Ovary (tissue), 9 donors: ENCODE measurements around the gene KIF26B. TPM values are rescaled to one million over a fixed set of nuclear protein-coding genes. Genes with fewer than 3 reads are reported as not detected.

Experiments used
- DNase-seq, 5 donors: peaks; one replicate each; pipeline ENCODE4 v3.0.0-alpha.2; 2019 to 2020
- H3K27ac ChIP-seq, 2 donors: fragments of 200-600 bp; one replicate each; pipeline versions ENCODE4 v1.5.1 to v1.8.0; 2019 to 2022
- H3K27me3 ChIP-seq: fragments of 200-600 bp; one replicate; pipeline ENCODE4 v1.8.0; 2022
- H3K36me3 ChIP-seq: fragments of 200-600 bp; sonication (generic); one replicate; pipeline ENCODE4 v1.5.1; 2019
- H3K4me1 ChIP-seq: one replicate; pipeline ENCODE4 v1.8.1; 2013; ENCODE audit warnings: mild to moderate bottlenecking, moderate library complexity; ENCODE audit not compliant: insufficient read depth
- H3K4me3 ChIP-seq: fragments of 200-600 bp; sonication (generic); one replicate; pipeline ENCODE4 v1.5.1; 2017
- H3K9me3 ChIP-seq, 2 donors: fragments of 200-600 bp in 1 of 2; sonication (generic) in 1 of 2; one replicate each; pipeline versions ENCODE4 v1.5.1 to v1.8.1; 2013 to 2019; ENCODE audit warnings: mild to moderate bottlenecking in 1 of 2, moderate library complexity in 1 of 2
- EP300 ChIP-seq: sonication (generic); formaldehyde crosslinking; IDR thresholded peaks from one replicate; pipeline ENCODE4 v1.6.1; 2017; ENCODE audit warnings: antibody characterized with exemption
- POLR2A ChIP-seq: fragments of 450-650 bp; IDR thresholded peaks from one replicate; pipeline ENCODE4 v1.6.1; 2017; ENCODE audit warnings: antibody characterized with exemption, mild to moderate bottlenecking, moderate library complexity
- WGBS, 3 donors: extraction: QIAGEN DNeasy Blood & Tissue Kit in 1 of 3; methylation state at CpG; one replicate each; pipeline versions ENCODE4 v1.1.5 to v1.1.7; 2013 to 2017; 5-methylcytosine and 5-hydroxymethylcytosine counted together
- intact Hi-C, 4 donors: fragments of 100-400 bp; cut with DNase I; formaldehyde crosslinking; loops; one replicate each; pipeline versions ENCODE4 v1.11.0 to v1.15.1; 2022 to 2023
- polyA plus RNA-seq, 2 donors: library from polyadenylated mRNA; stranded (reverse); fragments of 200-250 nt in 1 of 2; fragments of 350-450 nt in 1 of 2; fragmentation: Illumina TruSeq in 1 of 2; extraction: RNeasy Lipid Tissue Mini Kit (QIAGEN cat#74804) in 1 of 2; gene quantifications; one replicate each; pipeline ENCODE4 v1.2.3, GENCODE V29; 2013 to 2014
- total RNA-seq, 7 donors: library from RNA; depleted of rRNA in 2 of 7; stranded (reverse); fragments of >200 nt in 2 of 7; fragmentation: NEBNext Ultra II Directional in 3 of 7; extraction: Animal tissue kit (Norgen Biotek cat#: 25700) in 3 of 7; gene quantifications; one replicate each; pipeline versions ENCODE4 v1.1.0 to v1.2.4, GENCODE V29; 2016 to 2023
- TF ChIP-seq, protein P1 (sequence below), 3 donors: fragments of 450-650 bp in 2 of 3; fragments of 200-600 bp in 1 of 3; IDR thresholded peaks; one replicate each; pipeline versions ENCODE4 v1.5.1 to v1.8.0; 2016 to 2022; ENCODE audit warnings: antibody characterized with exemption in 3 of 3, mild to moderate bottlenecking in 1 of 3
- donor health status: DM: no; HTN: no; CAD: no; lungs with moderate emphysema.
- donor health status: DM: no; HTN: no; CAD: no.
- donor health status: Bipolar disorder and iron deficiency.
- donor health status: DM: yes; HTN: yes; CAD: no.
- donor health status: DM: no; HTN: no; CAD: no.
- donor health status: DM: yes; HTN: yes; CAD: no.

Gene KIF26B
- total and polyA plus RNA-seq, 9 donors = 0.28 to 4.0 (median 0.54) TPM

DNA sequence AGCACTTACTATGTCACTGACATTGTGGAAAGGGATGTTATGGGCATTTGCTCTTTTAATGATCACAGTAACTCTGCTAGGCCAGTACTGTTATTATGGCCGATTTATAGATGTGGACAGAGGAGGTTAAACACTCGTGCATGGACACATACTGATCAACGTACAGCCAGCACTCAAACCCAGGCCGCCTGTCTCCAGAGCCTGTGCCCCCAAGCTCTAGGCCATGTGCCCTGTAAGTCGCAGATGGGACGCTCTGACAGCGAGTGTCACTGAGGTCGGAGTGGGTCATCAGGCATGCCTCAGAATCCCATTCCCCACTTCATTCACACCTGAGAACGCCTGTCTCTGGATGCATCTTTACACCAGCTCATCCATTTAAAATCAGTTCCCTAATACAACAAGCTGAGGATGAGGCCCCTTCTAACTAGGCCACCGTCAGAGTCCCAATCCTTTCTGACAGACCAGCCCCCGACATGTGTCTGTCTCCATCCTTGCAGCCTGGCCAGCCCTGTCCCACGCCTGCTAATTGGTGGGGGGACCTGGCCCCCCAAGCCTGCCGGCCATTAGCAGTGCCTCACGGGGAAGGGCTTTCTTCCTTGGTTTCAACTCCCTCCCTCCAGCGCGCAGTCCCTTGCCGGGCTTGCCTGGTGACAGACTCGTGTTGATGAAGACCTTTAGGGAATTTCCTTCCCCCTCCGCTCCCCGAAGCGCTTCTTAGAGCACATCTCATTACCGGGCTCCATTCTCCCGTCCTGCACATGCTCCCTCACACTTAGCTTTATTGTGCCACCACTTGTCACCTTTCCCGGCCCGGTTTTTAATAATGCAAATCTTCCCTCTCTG lies 436.8 kb downstream of the KIF26B start:
- no peaks in the 10 kb centered on the region for H3K9me3 ChIP-seq
- H3K4me3 ChIP-seq = no peak overlapping the region
- DNase-seq = no peak
- no peaks in the 10 kb centered on the region for H3K27me3 ChIP-seq
- 84 to 89% (median 86%) methylated on average over 25 of the region's 25 CpGs for WGBS, 3 donors
- H3K36me3 ChIP-seq = no peaks in the 10 kb centered on the region
- no peak for TF ChIP-seq EP300
- TF ChIP-seq POLR2A = no peak
- intact Hi-C loops = no loop called here
- no peak overlapping the region for H3K27ac ChIP-seq
- no peaks in the 10 kb centered on the region for H3K4me1 ChIP-seq

DNA sequence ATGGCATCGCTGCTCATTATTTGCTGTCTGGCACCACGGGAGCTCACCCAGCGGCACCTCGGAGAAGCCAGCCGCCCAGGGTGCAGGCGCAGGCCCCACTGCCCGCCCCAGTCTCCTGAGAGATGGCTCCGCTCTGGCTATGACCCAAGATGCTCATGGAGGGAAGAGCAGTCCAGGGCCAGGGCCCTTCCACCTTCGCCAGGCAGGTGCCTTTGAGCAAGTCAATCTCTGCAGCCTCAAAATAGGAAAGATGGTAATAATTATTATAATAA lies 437.3 kb downstream of the KIF26B start:
- no peak overlapping the region for H3K27ac ChIP-seq
- 89 to 93% (median 93%) methylated on average over 9 of the region's 9 CpGs for WGBS, 3 donors
- H3K4me1 ChIP-seq = no peaks in the 10 kb centered on the region
- no peak overlapping the region for H3K4me3 ChIP-seq
- no peaks in the 10 kb centered on the region for H3K36me3 ChIP-seq
- intact Hi-C loops = no loop called here
- no peak for TF ChIP-seq POLR2A
- TF ChIP-seq, protein P1, sequence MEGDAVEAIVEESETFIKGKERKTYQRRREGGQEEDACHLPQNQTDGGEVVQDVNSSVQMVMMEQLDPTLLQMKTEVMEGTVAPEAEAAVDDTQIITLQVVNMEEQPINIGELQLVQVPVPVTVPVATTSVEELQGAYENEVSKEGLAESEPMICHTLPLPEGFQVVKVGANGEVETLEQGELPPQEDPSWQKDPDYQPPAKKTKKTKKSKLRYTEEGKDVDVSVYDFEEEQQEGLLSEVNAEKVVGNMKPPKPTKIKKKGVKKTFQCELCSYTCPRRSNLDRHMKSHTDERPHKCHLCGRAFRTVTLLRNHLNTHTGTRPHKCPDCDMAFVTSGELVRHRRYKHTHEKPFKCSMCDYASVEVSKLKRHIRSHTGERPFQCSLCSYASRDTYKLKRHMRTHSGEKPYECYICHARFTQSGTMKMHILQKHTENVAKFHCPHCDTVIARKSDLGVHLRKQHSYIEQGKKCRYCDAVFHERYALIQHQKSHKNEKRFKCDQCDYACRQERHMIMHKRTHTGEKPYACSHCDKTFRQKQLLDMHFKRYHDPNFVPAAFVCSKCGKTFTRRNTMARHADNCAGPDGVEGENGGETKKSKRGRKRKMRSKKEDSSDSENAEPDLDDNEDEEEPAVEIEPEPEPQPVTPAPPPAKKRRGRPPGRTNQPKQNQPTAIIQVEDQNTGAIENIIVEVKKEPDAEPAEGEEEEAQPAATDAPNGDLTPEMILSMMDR (IDR thresholded peaks at IDR 0.05) = no peak
- H3K27me3 ChIP-seq = no peaks in the 10 kb centered on the region
- no peak for DNase-seq
- no peaks in the 10 kb centered on the region for H3K9me3 ChIP-seq

DNA sequence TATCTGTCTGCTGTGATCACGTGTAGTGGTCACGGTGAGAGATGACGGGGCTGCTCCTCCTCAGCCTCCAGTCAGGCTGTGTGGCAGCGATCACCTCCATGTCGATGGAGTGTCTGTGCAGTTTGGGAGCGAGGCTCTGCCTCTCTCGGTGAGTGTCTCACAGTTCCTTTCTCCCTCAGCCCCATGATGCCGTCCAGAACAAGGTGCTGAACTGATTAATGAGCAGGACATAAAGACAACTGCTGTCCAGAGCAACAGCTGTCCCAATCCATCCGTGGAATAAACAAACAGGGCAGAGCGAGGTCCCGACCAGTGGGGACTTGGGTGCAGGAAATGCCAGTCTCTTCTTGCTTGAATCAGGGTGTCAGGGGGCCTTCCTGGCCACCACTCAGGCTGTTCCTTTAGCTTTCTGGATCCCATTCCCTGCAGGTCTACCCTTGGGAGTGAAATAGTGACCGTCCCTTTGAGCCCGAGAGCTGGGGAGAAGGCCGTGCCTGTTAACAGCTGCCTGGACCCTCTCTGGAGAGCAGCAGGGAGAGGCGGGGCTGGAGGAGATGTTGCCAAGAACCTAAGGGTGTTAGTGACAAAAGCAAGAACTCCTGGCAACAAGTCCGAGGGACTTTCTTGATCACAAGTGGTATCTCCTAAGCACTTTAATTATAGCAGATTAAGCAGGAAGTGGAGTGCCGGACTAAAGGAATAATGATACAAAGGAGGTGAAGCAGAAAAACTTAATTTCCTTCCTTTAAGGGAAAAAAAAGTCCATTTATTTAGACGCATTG lies 443.9 kb downstream of the KIF26B start:
- TF ChIP-seq POLR2A (no peak), EP300 (no peak)
- TF ChIP-seq, protein P1 (IDR thresholded peaks at IDR 0.05) = no peak
- H3K9me3 ChIP-seq = no peaks in the 10 kb centered on the region
- no peak for DNase-seq
- H3K4me3 ChIP-seq = no peak overlapping the region
- no peaks in the 10 kb centered on the region for H3K36me3 ChIP-seq
- H3K27me3 ChIP-seq = no peaks in the 10 kb centered on the region
- no peaks in the 10 kb centered on the region for H3K4me1 ChIP-seq
- intact Hi-C loops = no loop called here
- H3K27ac ChIP-seq = no peak overlapping the region
- WGBS, 3 donors = 62 to 67% (median 64%) methylated on average over 18 of the region's 18 CpGs

DNA sequence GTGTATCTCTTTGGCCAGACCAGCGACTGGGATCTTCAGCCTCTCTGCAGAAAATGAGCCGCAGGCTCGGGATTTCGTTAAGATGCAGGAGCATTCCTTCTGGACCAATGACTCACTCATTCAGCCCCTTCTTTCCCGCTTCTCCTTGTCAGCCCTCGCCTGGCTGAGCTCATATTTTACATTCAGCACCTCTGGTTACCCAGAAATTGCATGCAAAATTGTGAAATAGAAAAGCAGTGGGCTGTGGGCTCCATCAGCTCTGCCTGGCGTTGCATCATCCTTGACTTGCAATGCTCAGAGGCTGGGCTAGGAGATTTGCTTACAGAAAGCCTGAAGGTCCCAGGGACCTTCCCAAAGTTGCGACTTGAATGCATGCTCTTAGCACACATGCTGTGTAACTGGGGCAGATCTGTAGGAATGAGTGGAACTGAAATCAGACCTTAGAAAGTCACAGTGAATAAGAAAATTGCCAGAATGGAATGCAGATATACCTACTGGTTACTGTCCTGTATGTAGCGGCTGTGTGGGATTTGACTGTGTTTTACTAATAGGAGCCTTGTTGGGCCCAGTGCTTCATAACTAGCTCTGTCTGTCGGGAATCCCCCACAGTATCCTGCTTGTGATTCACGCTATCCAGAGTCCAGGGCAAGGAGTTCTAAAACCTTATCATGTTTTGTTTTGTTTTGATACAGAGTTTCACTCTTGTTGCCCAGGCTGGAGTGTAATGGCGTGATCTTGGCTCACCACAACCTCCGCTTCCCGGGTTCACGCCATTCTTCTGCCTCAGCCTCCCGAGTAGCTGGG lies 444.8 kb downstream of the KIF26B start:
- WGBS, 3 donors = 73 to 83% (median 78%) methylated on average over 16 of the region's 16 CpGs
- no peak overlapping the region for H3K4me3 ChIP-seq
- no peaks in the 10 kb centered on the region for H3K27me3 ChIP-seq
- H3K9me3 ChIP-seq = no peaks in the 10 kb centered on the region
- no peaks in the 10 kb centered on the region for H3K36me3 ChIP-seq
- TF ChIP-seq EP300 (no peak), POLR2A (no peak)
- TF ChIP-seq, protein P1 (IDR thresholded peaks at IDR 0.05) = no peak
- H3K27ac ChIP-seq = no peak overlapping the region
- H3K4me1 ChIP-seq = no peaks in the 10 kb centered on the region
- intact Hi-C loops = no loop called here
- DNase-seq = no peak
